GM21381 (cell line): ENCODE results near the gene SEMA3F.
"Not testable (repeated sequence)": the region's sequence is repeated elsewhere in the genome, so short reads cannot be mapped to it uniquely, and the experiment has no call there.

ENCODE experiments used
- ATAC-seq: cut with Tn5 transposase; IDR thresholded peaks from one replicate; pipeline ENCODE4 v1.9.1; 2021; ENCODE audit warnings: mild to moderate bottlenecking, moderate library complexity; ENCODE audit not compliant: unreplicated experiment

The SEMA3F gene

DNA sequence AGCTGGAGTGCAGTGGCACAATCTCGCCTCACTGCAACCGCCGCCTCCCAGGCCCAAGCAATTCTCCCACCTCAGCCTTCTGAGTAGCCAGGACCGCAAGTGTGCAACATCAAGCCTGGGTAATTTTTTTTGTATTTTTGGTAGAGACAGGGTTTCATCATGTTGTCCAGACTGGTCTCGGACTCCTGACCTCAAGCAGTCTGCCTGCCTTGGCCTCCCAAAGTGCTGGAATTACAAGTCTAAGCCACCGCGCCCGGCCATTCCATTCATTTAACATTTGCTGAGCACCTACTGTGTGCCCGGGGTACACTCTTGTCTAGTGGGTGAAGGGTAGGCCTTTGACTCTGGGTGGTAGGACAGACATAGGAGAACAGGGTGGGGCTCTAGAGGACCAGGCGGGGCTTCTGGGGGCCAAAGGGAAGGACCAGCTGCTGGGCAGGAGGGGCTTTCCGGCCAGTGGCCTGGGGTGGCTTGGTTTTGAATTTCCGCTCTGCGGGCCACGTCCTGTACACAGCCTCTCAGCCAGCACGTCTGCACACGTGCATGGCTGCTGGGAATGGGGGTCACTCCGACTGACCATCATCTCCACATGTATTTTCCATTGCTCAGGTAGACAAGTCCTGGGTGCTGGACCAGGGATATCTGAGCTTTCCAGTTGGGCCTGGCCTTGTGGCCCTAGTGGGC, 52.4 kb downstream of the SEMA3F start:
- ATAC-seq: no peak

DNA sequence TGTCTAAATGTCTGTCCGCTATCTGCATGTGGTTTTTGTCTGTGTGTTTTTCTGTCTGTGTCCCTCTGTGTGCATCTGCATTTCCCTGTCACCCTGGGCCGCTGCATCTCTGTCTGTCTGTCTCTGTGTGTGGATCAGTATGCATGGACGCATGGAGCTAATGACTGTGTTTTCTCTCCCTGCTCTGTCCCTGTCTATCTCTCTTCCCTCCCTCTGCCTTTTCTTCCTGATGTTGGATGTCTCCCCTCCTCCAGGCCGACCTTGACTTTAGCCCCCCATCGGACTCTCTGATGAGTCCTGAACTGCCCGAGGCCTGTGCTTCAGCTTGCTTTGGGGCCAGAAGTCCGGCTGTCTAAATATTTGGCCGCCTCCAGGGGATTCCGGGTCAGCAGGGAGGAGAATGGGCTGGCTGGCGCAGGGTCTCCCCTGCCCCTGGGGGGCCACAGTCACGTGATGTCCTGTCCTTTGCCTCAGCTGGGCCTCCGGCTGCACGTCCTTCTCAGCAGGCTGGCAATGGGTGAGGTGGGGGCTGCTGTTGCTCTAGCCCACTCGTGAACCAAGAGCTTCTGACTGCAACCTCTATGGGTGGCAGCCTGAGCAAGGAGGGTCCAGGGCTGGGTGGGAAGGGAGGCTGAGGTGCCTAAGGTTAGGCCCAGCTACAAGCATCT, 53.7 kb downstream of the SEMA3F start:
- no peak for ATAC-seq

- no peak for ATAC-seq
Measured at GRCh38 chr3:50210176-50210509, 55.0 kb downstream of the SEMA3F start.

DNA sequence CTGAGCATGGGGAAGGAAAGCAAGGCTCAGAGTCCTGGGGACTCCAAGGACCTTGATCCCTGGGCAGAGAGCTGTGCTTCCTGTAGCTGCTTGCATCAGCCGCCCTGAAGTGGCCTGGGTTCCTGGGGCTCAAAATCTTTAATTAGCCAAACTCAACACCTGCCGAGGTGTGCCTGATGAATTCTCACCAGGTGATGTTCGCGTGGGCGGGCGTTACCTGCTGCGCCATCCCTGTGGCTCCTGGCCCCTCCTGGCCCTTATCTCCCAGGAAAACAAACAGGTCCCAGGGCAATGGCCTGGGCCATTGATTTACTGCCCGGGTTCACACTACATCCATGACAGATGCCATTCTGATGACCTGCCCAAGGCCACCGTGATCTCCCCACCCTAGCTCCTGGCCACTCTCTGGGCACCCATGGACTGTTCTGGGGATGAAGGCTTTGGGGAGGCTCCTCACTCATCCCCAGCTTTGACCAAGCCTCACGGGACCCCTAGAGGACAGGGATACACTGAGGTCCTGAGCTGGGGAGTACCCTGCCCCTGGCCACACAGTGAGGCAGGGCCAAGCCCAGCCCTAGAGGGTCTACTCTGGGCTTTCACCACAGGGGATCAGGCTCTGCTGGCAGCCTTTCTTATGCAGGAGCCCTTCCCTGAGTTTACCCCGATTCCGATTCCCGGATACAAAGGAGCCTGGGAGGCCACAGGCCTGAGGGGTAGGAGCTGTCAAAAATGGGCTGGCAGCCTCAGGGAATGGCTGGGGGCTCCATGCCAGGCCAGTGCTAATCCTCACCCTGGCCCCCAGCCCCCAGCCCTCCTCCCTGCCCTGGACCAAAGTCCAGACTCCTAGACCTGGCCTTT, 55.6 kb downstream of the SEMA3F start:
- ATAC-seq: no peak

DNA sequence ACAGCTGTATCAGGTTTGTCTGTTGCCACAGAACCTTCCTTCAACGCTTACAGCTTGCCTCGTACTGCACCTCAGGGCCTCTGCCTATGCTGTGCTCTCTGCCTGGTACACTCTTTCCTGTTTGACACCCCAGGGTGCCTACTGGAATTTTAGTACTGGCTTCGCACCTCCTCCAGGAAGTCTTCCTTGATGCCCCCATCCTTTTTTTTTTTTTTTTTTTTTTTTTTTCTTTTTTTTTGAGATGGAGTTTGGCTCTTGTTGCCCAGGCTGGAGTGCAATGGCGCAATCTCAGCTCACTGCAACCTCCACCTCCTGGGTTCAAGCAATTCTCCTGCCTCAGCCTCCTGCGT, 56.2 kb downstream of the SEMA3F start:
- ATAC-seq: not testable (repeated sequence)

DNA sequence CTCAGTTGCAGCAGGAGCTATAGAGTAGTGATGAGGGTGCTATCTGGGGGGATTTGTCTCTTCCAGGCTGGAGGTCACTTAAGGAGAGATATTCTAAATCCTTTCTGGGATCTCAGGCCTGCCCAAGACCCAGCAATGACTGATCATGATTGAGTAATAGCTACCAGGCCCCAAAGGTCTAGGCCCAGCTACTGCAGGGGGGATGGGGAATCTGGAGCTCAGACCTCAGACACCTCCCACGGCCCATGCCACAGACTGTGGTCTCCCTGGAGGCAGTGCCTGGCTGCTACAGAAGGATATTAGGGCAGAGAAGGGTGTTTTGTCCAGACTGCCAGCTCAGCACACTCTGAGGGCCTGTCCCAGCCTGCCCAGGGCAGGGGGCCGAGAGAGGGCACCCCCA, 56.8 kb downstream of the SEMA3F start:
- no peak for ATAC-seq

- ATAC-seq: no peak
Measured at GRCh38 chr3:50212502-50212901, 57.4 kb downstream of the SEMA3F start.

DNA sequence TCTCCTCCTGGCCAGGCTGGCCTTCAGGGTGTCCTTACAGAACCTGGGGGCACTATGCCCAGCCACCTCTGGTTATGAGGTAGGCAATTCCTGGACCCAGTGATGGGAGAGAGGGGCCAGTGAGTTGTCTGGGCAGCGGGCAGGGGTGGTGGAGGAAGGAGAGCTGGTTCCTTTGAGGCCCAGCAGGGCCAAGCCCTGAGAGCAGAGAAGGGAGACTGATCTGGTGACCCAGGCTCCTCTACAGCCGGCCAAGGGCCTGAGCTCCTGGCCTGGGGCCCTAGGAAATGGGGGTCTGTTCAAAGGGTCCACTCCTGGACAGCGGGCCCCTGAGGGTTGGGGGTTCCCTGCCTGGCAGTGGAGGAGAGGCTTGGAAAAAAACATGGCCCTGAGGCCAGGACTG, 57.8 kb downstream of the SEMA3F start:
- no peak for ATAC-seq

DNA sequence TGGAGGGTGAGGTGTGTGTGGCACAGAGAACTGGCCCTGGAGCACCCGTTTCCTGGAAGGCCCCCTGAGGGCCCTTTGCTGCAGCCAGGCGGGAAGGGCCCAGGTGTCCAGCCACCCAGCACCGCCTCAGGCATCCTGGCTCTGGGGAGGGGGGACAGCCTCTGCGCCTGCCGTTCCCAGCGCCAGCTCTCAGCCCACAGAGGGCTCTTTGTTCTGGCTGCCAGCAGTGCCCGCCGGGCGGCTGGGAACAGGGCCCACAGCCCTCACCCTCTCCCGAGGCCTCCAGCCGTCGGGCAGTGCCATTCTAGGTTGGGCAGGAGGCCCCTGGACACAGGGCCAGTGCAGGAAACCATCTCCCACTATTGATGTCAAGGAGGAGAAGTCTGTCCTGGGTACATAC, 58.2 kb downstream of the SEMA3F start:
- ATAC-seq: no peak

GRCh38 chr3:50214824-50215223, 59.7 kb downstream of the SEMA3F start:
- ATAC-seq: no peak

- ATAC-seq: no peak
Measured at GRCh38 chr3:50215529-50215928, 60.4 kb downstream of the SEMA3F start.

GRCh38 chr3:50217681-50218080, 62.6 kb downstream of the SEMA3F start:
- no peak for ATAC-seq

- ATAC-seq: no peak
Measured at GRCh38 chr3:50218448-50218847, 63.3 kb downstream of the SEMA3F start.

GRCh38 chr3:50219285-50219684, 64.2 kb downstream of the SEMA3F start:
- no peak for ATAC-seq

DNA sequence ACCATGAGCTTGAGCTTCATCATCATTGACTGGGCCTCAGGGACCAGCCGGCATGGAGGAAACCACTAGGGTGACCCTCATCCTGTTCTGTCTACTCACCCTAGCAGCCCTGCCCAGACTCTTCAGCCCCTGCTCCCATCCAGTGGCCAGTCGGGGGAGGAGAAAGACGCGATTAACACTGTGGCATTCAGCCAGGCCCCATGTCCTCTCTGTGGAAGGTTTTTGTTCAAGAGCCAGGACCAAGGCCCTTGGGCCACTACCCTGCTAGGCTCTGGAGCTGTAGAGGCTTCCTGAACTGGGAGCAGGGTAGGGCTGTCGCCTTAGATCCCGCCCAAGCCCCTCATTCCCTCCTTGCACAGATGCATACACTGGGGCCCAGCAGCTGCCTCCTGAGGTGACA, 65.0 kb downstream of the SEMA3F start:
- ATAC-seq: no peak

- no peak for ATAC-seq
Measured at GRCh38 chr3:50221051-50221410, 65.9 kb downstream of the SEMA3F start.

- no peak for ATAC-seq
Measured at GRCh38 chr3:50221411-50222168, 66.5 kb downstream of the SEMA3F start.

GRCh38 chr3:50222169-50222528, 67.0 kb downstream of the SEMA3F start:
- no peak for ATAC-seq

DNA sequence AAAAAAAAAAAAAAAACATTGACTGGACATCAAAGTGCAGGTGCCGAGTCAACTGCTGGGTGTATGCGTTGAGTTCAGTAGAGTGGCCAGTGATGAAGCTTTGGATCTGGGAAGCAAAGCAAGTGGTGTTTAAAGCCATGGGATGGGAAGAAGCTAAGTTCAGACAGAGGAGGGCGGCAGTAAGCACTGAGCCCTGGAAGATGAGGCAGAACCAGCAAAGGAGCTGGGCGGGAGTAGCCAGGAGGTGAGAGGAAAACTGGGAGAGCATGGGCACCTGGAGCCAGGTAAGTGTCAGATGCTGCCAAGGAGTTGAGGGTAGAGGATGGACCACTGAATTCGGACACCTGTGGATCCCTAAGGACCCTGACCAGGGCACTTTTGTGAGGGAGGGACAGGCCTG, 69.5 kb downstream of the SEMA3F start:
- ATAC-seq: no peak

GRCh38 chr3:50226888-50227389, 71.8 kb downstream of the SEMA3F start:
- ATAC-seq: no peak
